Activated naive CD4-positive, alpha-beta T cell treated with anti-CD3 and anti-CD28 coated beads, Interleukin-2, amount 50 U/mL, for 72 hours (primary cell): Measurements from ENCODE around the gene NDUFAF5. TPM values are rescaled to one million over a fixed set of nuclear protein-coding genes. Genes with fewer than 3 reads are reported as not detected.

Experiments used
- ATAC-seq, 2 donors: fragments of 150-1000 bp; cut with Tn5 transposase; 2 replicates each; pipeline ENCODE4 v1.10.0; 2021; ENCODE audit warnings: mild to moderate bottlenecking in 2 of 2, moderate library complexity in 2 of 2
- DNase-seq, 2 donors: peaks; one replicate each; pipeline ENCODE4 v3.0.0; 2021 to 2022; ENCODE audit warnings: low spot score in 2 of 2
- H3K27ac Mint-ChIP-seq, 2 donors: one replicate each; pipeline ENCODE4 v1.8.0; 2022; ENCODE audit warnings: mild to moderate bottlenecking in 2 of 2, mixed read lengths in 2 of 2
- H3K36me3 Mint-ChIP-seq, 2 donors: one replicate each; pipeline ENCODE4 v1.8.0; 2022; ENCODE audit warnings: mixed read lengths in 2 of 2
- H3K9me3 Mint-ChIP-seq, 2 donors: one replicate each; pipeline ENCODE4 v1.8.0; 2022; ENCODE audit warnings: mixed read lengths in 2 of 2
- total RNA-seq, 2 donors: library from RNA; stranded (reverse); gene quantifications; one replicate each; pipeline ENCODE4 v1.2.3, GENCODE V29; 2022

The NDUFAF5 gene
- total RNA-seq, 2 donors from 2014 or later: 22.6 to 39.1 TPM

DNA sequence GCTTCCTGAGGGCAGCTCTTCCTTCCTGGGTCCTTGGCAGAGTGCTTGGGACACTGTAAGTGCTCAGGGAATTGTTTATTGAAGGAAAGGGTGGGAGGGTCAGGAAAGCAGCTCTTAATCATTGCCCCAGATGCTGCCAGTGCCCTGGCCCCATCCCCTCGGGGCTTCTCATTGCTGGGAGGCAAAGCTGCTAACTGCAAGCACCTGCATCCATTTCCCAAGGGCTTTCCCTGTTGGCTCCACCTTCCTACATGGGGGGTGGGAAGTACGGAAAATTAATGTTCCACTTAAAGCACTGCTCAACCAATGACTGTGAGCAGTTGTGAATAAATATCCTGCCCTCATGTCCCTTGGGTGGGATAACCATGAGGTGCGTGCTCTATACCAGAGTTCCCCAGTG is 56.4 kb downstream of the NDUFAF5 start:
- no peaks in the 10 kb centered on the region for H3K9me3 Mint-ChIP-seq
- H3K27ac Mint-ChIP-seq: no peak overlapping the region
- ATAC-seq: no peak

DNA sequence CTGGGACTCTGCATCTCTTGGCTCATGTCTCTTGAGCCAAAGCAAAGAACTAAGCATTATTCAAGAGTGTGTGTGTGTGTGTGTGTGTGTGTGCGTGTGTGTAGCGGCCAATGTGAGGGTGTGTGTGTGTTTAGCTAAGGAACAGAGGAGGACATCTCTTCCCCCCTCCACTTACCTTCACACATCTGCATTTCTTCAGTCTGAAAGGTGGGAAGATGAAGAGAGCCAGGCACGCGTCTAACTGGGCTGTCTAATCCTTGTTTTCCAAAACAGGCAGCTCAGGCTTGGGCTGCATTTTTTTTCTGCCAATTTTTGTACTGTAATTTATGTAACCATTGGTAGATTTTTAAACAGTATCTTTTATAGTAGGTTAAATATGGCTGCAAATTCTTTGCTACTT is 59.5 kb downstream of the NDUFAF5 start:
- ATAC-seq (no peak), DNase-seq (no peak)
- Mint-ChIP-seq H3K27ac (peak overlapping the region in 1 of 2 donors; percentile 48), H3K9me3 (no peaks in the 10 kb centered on the region), H3K36me3 (no peaks in the 10 kb centered on the region)

More for the DNA sequence above, 56.4 kb downstream of the NDUFAF5 start:
- no peaks in the 10 kb centered on the region for H3K36me3 Mint-ChIP-seq
- no peak for DNase-seq

DNA sequence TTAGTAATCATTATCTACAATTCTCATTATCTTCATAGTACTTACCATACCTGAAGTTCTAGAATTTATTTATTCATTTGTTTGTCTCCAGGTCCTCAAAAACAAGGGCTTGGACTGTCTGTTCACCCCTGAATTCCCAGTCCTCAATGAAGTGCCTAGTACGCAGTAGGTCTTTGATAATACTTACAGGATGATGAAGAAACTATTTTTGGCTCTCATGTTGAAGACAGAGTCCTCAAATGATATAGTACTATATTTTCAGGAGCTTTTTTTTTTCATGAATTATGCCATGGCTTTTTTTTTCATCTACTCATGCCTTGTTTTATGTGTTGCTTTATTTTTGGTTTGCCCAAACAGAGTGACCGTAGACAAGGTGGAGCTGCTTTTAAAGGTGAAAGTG is 66.5 kb downstream of the NDUFAF5 start:
- no peak for DNase-seq
- Mint-ChIP-seq H3K27ac (no peak overlapping the region), H3K36me3 (no peaks in the 10 kb centered on the region), H3K9me3 (no peaks in the 10 kb centered on the region)
- ATAC-seq: no peak

DNA sequence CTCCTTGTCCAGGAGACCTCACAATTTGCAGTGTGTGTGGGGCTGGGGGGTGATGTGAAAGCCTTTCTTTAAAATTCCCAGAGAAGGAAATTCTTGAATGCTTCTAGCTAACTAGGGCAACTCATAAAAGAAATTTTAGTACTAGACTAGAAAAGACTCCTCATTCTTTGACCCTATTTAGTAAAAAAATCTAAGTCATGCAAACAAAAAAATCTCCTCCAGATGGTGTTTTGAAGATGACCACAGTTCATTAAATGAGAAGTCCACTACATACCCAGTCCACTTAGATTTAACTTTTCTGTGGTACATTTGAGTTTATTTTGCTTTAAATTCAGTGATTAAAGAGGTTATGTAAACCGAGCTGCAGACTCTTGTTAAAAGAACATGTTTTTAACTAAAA is 67.5 kb downstream of the NDUFAF5 start:
- no peak for ATAC-seq
- no peak for DNase-seq
- no peak overlapping the region for H3K27ac Mint-ChIP-seq
- H3K9me3 Mint-ChIP-seq: no peaks in the 10 kb centered on the region
- H3K36me3 Mint-ChIP-seq: no peaks in the 10 kb centered on the region

DNA sequence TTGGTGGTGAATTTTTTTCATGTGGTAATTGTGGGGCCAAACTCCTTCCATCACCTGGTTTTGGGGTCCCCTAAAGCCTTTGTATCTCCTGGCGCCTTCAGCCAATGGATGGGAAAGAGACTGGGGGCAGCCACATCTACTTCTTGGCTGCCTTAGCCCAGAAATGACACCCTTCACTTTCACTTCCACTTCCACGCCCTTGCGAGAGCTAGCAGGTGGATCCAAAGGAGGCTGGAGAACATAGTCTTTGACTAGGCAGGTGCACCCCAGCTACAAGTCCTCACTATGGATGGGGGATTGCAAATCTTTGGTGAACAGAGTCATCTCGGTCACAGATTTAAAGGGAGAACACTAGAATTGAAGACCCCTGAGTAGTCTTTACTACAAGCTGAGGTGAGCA is 70.8 kb downstream of the NDUFAF5 start:
- no peaks in the 10 kb centered on the region for H3K36me3 Mint-ChIP-seq
- no peak for ATAC-seq
- DNase-seq: no peak
- H3K27ac Mint-ChIP-seq: no peak overlapping the region
- no peaks in the 10 kb centered on the region for H3K9me3 Mint-ChIP-seq

DNA sequence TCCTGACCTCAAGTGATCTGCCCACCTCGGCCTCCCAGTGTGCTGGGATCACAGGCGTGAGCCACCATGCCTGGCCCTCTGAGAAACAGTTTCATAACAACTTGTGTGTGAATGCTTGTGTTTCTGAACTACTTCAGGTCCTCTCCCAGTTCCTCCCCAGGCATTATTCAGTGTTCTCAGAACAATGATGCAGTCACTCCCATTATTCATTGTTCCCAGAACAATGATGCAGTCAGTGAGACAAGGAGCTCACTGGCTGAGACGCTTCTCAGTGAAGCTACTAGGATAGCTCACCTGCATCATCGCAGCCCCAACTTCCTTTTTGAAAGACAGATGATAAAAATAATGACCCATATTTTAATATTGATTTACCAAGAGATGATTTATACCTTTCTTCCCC is 71.5 kb downstream of the NDUFAF5 start:
- DNase-seq (no peak), ATAC-seq (no peak)
- Mint-ChIP-seq H3K36me3 (no peaks in the 10 kb centered on the region), H3K9me3 (no peaks in the 10 kb centered on the region), H3K27ac (no peak overlapping the region)

DNA sequence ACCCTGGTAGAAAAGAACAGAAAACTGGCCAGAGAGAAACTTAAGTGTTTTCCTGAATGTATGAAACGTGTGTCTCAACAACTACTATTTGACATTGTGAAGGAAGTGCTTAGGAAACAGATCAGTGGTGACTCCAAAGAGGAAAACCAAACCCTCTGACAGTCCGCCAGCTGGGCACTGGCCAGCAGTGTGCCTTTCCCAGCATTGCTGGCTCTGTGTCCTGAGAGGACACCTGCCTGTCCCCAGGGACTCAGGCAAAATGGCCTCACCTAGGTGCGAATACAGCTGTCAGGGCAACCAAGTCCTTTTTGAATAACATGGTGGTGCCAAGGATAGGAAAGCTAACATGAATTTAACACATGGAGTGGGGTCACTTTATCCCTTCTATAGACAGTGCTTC is 72.5 kb downstream of the NDUFAF5 start:
- Mint-ChIP-seq H3K27ac (no peak overlapping the region), H3K36me3 (no peaks in the 10 kb centered on the region), H3K9me3 (no peaks in the 10 kb centered on the region)
- DNase-seq (no peak), ATAC-seq (no peak)

DNA sequence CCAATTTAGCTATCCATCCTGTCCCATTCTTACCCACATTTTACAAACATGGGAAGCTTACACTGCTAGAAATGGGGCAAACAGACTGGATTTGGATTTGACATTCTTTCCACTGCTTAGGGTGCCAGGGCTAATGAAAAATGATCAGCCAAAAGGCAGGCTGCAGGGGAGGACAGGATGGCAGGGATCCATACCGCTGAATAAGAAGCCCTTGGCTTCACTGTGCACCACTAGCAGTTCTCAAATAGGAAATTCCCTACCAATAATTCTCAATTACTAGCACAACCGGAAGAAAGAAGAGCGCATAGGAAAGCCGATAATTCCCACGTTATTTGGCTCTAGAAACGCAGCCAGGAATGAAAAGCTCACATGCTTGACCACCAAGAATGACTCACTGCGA is 73.1 kb downstream of the NDUFAF5 start:
- Mint-ChIP-seq H3K27ac (no peak overlapping the region), H3K36me3 (no peaks in the 10 kb centered on the region), H3K9me3 (no peaks in the 10 kb centered on the region)
- DNase-seq: no peak
- ATAC-seq: no peak

DNA sequence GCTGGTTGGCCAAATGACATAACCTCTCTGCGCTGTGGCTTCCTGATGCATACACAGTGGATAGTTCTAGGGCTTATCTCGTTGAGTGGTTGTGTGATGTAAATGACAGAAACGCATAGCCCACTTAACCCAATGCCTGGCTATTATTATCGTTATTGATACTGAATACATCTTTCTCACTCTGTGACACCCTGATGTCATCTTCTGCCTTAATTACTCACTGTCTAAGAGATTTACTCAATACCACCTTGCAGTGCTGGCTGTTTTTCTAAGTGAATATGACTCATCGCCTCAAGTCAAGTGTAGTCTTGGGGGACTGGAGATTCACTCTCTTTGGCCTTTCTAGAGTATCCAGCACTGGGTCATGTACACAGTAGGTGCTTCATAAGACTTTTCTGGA is 73.6 kb downstream of the NDUFAF5 start:
- no peak overlapping the region for H3K27ac Mint-ChIP-seq
- peak in 1 of 2 donors; percentile 37 for ATAC-seq
- no peaks in the 10 kb centered on the region for H3K36me3 Mint-ChIP-seq
- no peak for DNase-seq
- H3K9me3 Mint-ChIP-seq: no peaks in the 10 kb centered on the region

DNA sequence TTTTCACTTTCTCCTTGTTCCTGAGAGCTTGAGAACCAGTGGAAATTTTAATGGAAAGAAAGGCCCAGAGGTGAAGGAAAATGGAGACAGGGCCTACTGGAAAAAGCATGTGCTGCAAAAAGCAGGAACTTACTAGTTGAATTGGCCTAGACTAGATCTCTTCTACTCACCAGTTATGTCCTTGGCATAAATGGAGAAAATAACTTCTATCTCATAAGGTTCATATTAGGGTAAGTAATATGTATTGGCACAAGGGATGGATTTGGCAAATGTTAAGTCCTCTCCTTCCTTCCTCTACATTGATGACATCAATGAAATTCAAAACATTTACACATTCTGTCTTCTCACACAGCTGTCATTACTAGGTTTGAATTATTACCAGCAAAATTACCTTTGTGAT is 74.0 kb downstream of the NDUFAF5 start:
- Mint-ChIP-seq H3K36me3 (no peaks in the 10 kb centered on the region), H3K27ac (no peak overlapping the region), H3K9me3 (no peaks in the 10 kb centered on the region)
- ATAC-seq (no peak), DNase-seq (no peak)

DNA sequence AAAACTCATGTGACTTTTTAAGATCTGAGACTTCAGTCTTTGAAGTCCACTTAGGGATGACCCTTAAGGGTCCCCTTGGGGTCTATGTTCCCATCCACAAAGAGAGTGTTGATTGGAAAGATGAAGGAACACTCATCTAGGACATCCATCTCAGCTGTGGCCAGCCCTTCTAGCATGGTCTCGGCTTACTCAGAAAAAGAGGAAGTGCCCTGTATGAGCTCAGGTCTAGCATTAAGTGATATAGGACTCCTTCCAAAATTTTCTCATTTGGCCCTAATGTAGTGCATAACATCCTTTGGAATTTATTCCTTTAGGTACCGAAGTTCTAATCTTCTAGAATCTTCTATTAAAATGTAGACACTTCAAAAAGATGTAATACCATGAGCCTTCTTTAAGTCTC is 77.4 kb downstream of the NDUFAF5 start:
- ATAC-seq (no peak), DNase-seq (no peak)
- Mint-ChIP-seq H3K36me3 (no peaks in the 10 kb centered on the region), H3K9me3 (no peaks in the 10 kb centered on the region), H3K27ac (no peak overlapping the region)

DNA sequence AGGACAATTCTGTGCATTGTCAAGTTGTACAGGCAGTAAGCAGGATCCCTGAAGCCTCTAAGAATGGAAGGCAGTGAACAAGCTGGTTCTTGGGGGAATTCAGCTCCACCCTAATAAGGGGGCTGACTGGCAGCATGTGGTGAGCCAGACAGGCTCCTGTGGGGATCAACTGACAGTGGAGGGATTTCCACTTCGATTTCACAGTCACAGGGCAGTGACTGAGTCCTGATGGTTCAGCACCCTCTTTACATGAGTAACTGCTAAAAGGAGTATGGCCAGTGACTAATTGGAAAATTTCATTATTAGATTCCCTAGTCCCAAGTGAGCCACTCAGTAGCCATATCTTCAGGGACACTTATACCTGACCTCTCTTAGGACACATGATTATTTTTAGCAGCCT is 78.4 kb downstream of the NDUFAF5 start:
- H3K9me3 Mint-ChIP-seq: no peaks in the 10 kb centered on the region
- ATAC-seq (no peak), DNase-seq (no peak)

DNA sequence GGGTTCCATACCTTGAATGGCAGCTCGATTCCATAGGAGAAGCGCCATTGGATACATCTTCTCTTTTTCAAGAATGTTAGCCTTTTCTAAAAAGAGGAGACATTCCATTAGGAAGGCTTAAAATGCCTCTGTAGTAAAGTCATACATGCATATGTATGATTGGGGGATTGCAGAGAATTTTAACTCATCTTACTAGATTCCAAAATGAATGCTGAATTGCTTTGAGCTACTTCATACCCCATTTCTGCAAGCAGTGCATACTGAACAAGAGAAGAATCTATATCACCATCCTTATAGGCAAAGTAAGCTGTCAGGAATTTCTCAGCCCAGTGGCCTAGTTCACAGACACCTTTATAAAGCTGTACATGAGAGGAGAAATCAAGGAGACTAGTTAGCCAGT is 80.3 kb downstream of the NDUFAF5 start:
- no peak overlapping the region for H3K27ac Mint-ChIP-seq
- H3K9me3 Mint-ChIP-seq: no peaks in the 10 kb centered on the region
- no peak for DNase-seq
- no peaks in the 10 kb centered on the region for H3K36me3 Mint-ChIP-seq
- ATAC-seq: no peak

More for the DNA sequence above, 78.4 kb downstream of the NDUFAF5 start:
- Mint-ChIP-seq H3K36me3 (no peaks in the 10 kb centered on the region), H3K27ac (no peak overlapping the region)

DNA sequence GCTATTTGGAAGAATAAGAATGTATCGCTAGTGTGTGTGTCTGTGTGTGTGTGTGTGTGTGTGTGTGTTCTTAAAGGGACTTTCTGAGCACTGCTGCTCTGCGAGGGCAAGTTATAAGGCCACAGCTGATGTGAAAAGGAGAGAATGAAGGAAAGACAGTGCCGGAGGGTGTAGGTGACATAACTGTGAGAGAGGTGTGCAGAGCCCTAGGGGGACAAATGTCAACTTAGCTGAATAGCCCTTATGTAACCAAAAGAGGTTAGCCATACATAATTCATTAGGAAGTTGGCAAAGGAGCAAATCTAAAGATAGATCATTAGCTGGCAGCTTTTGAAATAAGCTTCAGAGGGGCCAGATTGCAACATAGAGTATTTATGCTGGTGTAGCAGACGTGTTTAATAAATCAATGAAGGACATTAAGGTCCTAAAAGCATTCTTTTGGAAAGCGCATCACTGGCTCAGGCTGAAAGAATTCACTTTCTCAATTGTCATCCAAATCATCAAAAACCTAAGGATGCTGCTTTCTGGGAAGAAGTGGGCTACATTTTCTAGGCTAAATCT is 81.0 kb downstream of the NDUFAF5 start:
- DNase-seq: no peak
- Mint-ChIP-seq H3K36me3 (no peaks in the 10 kb centered on the region), H3K9me3 (no peaks in the 10 kb centered on the region), H3K27ac (no peak overlapping the region)
- ATAC-seq: no peak

DNA sequence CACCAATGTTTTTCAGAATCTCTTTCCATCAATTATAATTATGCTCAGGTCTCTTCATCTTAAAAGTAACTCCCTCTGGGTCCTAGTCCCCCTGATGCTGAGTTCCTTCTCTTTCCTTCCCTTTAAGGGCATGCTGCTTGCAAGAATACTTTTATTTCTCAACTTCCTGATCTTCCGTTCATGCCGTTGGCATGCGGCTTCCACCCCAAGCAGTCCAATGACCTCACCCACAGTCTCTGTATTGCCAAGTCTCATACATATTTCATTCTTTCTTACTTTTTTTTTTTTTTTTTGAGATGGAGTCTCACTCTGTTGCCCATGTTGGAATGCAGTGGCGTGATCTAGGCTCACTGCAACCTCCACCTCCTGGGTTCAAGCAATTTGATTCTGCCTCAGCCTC is 83.5 kb downstream of the NDUFAF5 start:
- DNase-seq: no peak
- Mint-ChIP-seq H3K9me3 (no peaks in the 10 kb centered on the region), H3K36me3 (no peaks in the 10 kb centered on the region), H3K27ac (no peak overlapping the region)
- no peak for ATAC-seq

DNA sequence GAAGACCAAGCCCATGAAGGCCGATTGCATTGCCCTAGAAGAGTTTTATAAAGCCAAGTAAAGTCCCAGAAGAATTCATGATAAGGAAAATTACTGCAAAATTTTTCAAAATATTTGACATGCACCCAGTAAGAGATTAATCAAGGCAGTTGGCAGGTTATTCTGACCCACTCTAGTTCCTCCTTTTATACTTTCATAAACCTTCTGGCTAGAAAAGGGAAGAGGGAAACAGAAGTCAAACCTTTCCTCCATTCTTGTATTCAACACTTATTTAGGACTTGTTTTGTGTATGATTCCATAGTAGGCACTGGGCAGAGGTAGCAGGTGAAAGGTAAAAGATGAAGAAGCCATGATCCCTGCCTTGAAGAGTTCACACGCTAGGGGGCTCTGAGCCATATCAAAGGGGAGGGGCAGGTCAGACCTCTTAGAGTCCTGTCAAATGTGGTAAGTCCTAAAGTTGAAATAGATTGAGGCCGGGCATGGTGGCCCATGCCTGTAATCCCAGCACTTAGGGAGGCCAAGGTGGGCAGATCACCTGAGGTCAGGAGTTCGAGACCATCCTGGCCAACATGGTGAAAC is 85.4 kb downstream of the NDUFAF5 start:
- Mint-ChIP-seq H3K9me3 (no peaks in the 10 kb centered on the region), H3K36me3 (no peaks in the 10 kb centered on the region), H3K27ac (no peak overlapping the region)
- no peak for ATAC-seq
- DNase-seq: no peak
